Nephron (organoid): ENCODE results near the gene ITPR1.
A peak's percentile ranks its signal among the peaks of the same experiment; 100 is the strongest.

Experiments
- H3K27ac Mint-ChIP-seq, 3 experiments: 2 replicates each; pipeline ENCODE4 v1.8.0; 2020; ENCODE audit warnings: mixed read lengths in 3 of 3, mild to moderate bottlenecking in 2 of 3, moderate library complexity in 1 of 3
- H3K27me3 Mint-ChIP-seq: 2 replicates; pipeline ENCODE4 v1.8.0; 2021; ENCODE audit warnings: low read depth, mild to moderate bottlenecking, moderate library complexity, mixed read lengths
- H3K36me3 Mint-ChIP-seq: 2 replicates; pipeline ENCODE4 v1.8.0; 2020; ENCODE audit warnings: low read depth, mixed read lengths
- H3K4me1 Mint-ChIP-seq: 2 replicates; pipeline ENCODE4 v1.8.0; 2020; ENCODE audit warnings: mixed read lengths
- H3K4me3 Mint-ChIP-seq, 3 experiments: 2 replicates each; pipeline ENCODE4 v1.8.0; 2020; ENCODE audit warnings: mild to moderate bottlenecking in 3 of 3, mixed read lengths in 3 of 3, moderate library complexity in 2 of 3
- H3K9me3 Mint-ChIP-seq: 2 replicates; pipeline ENCODE4 v1.8.0; 2020; ENCODE audit warnings: mixed read lengths
- CTCF ChIP-seq, 3 experiments: fragments of 200-600 bp; sonication (generic); IDR thresholded peaks; one replicate each; pipeline ENCODE4 v1.5.0; 2021; ENCODE audit warnings: antibody characterized with exemption in 3 of 3; ENCODE audit not compliant: unreplicated experiment in 3 of 3

The ITPR1 gene

DNA sequence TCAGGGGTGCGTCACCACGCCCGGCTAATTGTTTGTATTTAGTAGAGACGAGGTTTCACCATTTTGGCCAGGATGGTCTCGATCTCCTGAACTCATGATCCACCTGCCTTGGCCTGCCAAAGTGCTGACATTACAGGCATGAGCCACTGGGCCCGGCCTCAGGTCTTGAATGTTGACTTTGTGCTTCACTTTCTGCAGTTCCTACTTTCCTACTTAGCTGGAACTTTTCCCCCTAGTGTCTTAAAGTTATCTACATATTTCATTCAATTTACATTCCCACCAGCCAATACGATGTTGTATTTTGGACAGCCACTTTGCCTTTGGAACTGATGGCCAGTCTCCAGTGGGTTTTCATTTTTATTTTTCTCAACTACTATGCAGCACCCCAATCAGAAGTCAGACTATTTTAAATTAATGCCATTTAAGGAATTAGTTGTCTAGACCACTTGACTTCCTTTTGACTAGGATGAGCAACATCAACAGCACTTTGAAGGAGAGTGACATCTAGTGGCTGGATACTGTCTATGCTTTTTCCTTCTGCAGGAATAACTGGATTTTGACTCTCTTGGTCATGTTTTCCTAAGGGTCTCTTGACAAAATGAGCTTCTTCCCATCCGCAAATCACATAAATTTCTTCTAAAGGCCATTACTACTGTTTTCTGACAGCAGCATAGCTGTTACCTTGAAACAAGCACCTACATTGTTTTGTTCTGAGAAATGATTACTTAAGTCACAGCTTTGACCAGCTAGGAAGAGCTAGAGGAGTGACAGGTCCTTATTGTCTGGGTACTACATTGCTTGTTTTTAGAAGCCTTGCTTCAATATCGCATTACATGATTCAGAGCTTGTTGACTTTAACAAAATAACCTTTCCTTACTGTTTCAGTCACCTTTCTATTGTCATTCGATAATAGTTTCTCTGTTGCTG, 140.2 kb downstream of the ITPR1 start:
- peak; percentile 89 to 92 (median 89) for TF ChIP-seq CTCF (IDR thresholded peaks at IDR 0.05; ENCODE audit: unreplicated experiment in 3 of 3)
- H3K27ac Mint-ChIP-seq, result peak overlapping the region; percentile 16 to 79 (median 60)
- peaks cover 16% of the 10 kb centered on the region for H3K36me3 Mint-ChIP-seq
- H3K4me3 Mint-ChIP-seq, result no peak overlapping the region
- H3K27me3 Mint-ChIP-seq, result no peaks in the 10 kb centered on the region
- H3K9me3 Mint-ChIP-seq, result no peaks in the 10 kb centered on the region
- H3K4me1 Mint-ChIP-seq, result peaks cover 7% of the 10 kb centered on the region

GRCh38 chr3:4634894-4635293, 141.7 kb downstream of the ITPR1 start:
- no peaks in the 10 kb centered on the region for H3K27me3 Mint-ChIP-seq
- H3K4me3 Mint-ChIP-seq, result no peak overlapping the region
- H3K27ac Mint-ChIP-seq, result no peak overlapping the region
- peaks cover 16% of the 10 kb centered on the region for H3K36me3 Mint-ChIP-seq
- no peak for TF ChIP-seq CTCF (IDR thresholded peaks at IDR 0.05; ENCODE audit: unreplicated experiment in 3 of 3)
- no peaks in the 10 kb centered on the region for H3K9me3 Mint-ChIP-seq
- peaks cover 7% of the 10 kb centered on the region for H3K4me1 Mint-ChIP-seq

GRCh38 chr3:4637265-4637664, 144.1 kb downstream of the ITPR1 start:
- Mint-ChIP-seq H3K36me3 (peaks cover 34% of the 10 kb centered on the region), H3K27ac (no peak overlapping the region), H3K9me3 (no peaks in the 10 kb centered on the region), H3K27me3 (no peaks in the 10 kb centered on the region), H3K4me3 (no peak overlapping the region), H3K4me1 (peaks cover 7% of the 10 kb centered on the region)
- no peak for TF ChIP-seq CTCF (IDR thresholded peaks at IDR 0.05; ENCODE audit: unreplicated experiment in 3 of 3)

- no peak for TF ChIP-seq CTCF (IDR thresholded peaks at IDR 0.05; ENCODE audit: unreplicated experiment in 3 of 3)
- Mint-ChIP-seq H3K9me3 (no peaks in the 10 kb centered on the region), H3K4me1 (no peaks in the 10 kb centered on the region), H3K27me3 (no peaks in the 10 kb centered on the region), H3K4me3 (no peak overlapping the region), H3K27ac (no peak overlapping the region), H3K36me3 (peaks cover 72% of the 10 kb centered on the region)
Measured at GRCh38 chr3:4641863-4642563, 148.9 kb downstream of the ITPR1 start.

- H3K4me3 Mint-ChIP-seq, result no peak overlapping the region
- no peak overlapping the region for H3K27ac Mint-ChIP-seq
- H3K36me3 Mint-ChIP-seq, result peaks cover 74% of the 10 kb centered on the region
- H3K4me1 Mint-ChIP-seq, result no peaks in the 10 kb centered on the region
- no peak for TF ChIP-seq CTCF (IDR thresholded peaks at IDR 0.05; ENCODE audit: unreplicated experiment in 3 of 3)
- H3K27me3 Mint-ChIP-seq, result no peaks in the 10 kb centered on the region
- H3K9me3 Mint-ChIP-seq, result no peaks in the 10 kb centered on the region
Measured at GRCh38 chr3:4642611-4643010, 149.5 kb downstream of the ITPR1 start.
